OCI-LY1 (cell line): Measurements from ENCODE around the gene GALR1.

Experiments
- H2AFZ ChIP-seq: fragments of 200-600 bp; sonication (generic), shearing (Covaris generic); 2 replicates; pipeline ENCODE4 v1.6.0; 2014; ENCODE audit warnings: antibody characterized with exemption, mild to moderate bottlenecking, low read length
- H3F3A ChIP-seq: fragments of 200-600 bp; sonication (generic), shearing (Covaris generic); 2 replicates; pipeline ENCODE4 v1.6.0; 2014; ENCODE audit warnings: mild to moderate bottlenecking, antibody characterized with exemption, low read length, moderate library complexity; ENCODE audit not compliant: insufficient read depth
- H3K27ac ChIP-seq: fragments of 200-600 bp; sonication (generic); 2 replicates; pipeline ENCODE4 v1.5.1; 2014; ENCODE audit warnings: low read length, mixed run types, mild to moderate bottlenecking, low read depth; ENCODE audit not compliant: poor library complexity, severe bottlenecking
- H3K27me3 ChIP-seq: fragments of 200-600 bp; sonication (generic); 2 replicates; pipeline ENCODE4 v1.6.0; 2014; ENCODE audit warnings: antibody characterized with exemption, mild to moderate bottlenecking, low read length, moderate library complexity; ENCODE audit not compliant: insufficient read depth
- H3K36me3 ChIP-seq: fragments of 200-600 bp; sonication (generic); 2 replicates; pipeline ENCODE4 v1.6.1; 2014; ENCODE audit warnings: mild to moderate bottlenecking, antibody characterized with exemption, low read length, moderate library complexity, mixed read lengths; ENCODE audit not compliant: insufficient read depth
- H3K4me1 ChIP-seq: fragments of 200-600 bp; sonication (generic); 2 replicates; pipeline ENCODE4 v1.5.1; 2014; ENCODE audit warnings: mild to moderate bottlenecking, low read length, moderate library complexity; ENCODE audit not compliant: insufficient read depth, severe bottlenecking
- H3K4me2 ChIP-seq: fragments of 200-600 bp; sonication (generic), shearing (Covaris generic); 2 replicates; pipeline ENCODE4 v1.6.1; 2014; ENCODE audit warnings: low read length
- H3K4me3 ChIP-seq: fragments of 200-600 bp; sonication (generic); 2 replicates; pipeline ENCODE4 v1.5.1; 2014; ENCODE audit warnings: low read length, low read depth, mild to moderate bottlenecking, mixed read lengths; ENCODE audit not compliant: poor library complexity, severe bottlenecking
- H3K79me2 ChIP-seq: fragments of 200-600 bp; shearing (Covaris generic); 2 replicates; pipeline ENCODE4 v1.6.1; 2016; ENCODE audit warnings: mixed run types, low read length, mixed read lengths; ENCODE audit not compliant: insufficient read depth
- H3K9ac ChIP-seq: fragments of 200-600 bp; sonication (generic), shearing (Covaris generic); 2 replicates; pipeline ENCODE4 v1.6.1; 2014; ENCODE audit warnings: mild to moderate bottlenecking, low read length, mixed read lengths
- H3K9me2 ChIP-seq: fragments of 200-600 bp; sonication (generic), shearing (Covaris generic); 2 replicates; pipeline ENCODE4 v1.6.1; 2014; ENCODE audit warnings: low read depth, mild to moderate bottlenecking, low read length, mixed read lengths
- H3K9me3 ChIP-seq: fragments of 200-600 bp; shearing (Covaris generic); 2 replicates; pipeline ENCODE4 v1.6.1; 2014; ENCODE audit warnings: low read length, mixed read lengths
- H4K20me1 ChIP-seq: fragments of 200-600 bp; sonication (generic), shearing (Covaris generic); 2 replicates; pipeline ENCODE4 v1.6.0; 2016; ENCODE audit warnings: mild to moderate bottlenecking, low read length; ENCODE audit not compliant: insufficient read depth
- EZH2 ChIP-seq: fragments of 200-600 bp; sonication (generic), shearing (Covaris generic); IDR thresholded peaks from 2 replicates; pipeline ENCODE4 v1.8.0; 2017; ENCODE audit warnings: borderline replicate concordance, mixed run types, mild to moderate bottlenecking, antibody characterized with exemption, low read length, moderate library complexity, mixed read lengths
- TF ChIP-seq, protein P1 (sequence below): fragments of 200-600 bp; sonication (generic), shearing (Covaris generic); IDR thresholded peaks from 2 replicates; pipeline ENCODE4 v1.5.1; 2017; ENCODE audit warnings: mild to moderate bottlenecking, antibody characterized with exemption, low read length, moderate library complexity, mixed read lengths

The GALR1 gene

DNA sequence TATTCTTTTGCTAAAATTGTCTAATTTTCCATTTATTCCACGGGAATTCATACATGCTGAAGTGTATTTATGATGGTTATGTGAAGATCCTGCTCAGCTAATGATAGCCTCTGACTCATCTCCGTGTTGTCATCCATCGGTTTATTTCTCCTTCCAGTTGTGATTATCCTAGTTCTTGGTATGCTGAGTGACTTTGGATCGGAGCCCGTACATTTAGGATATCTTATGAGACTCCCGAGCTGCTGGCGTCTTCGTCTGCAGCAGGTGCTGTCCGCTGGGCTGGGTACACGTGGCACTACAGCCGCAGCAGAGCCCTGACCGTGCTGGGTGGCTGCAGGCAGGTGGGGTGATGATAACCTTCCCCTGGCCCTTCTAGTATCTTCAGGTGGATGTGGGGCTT lies 40.1 kb upstream of the GALR1 start:
- Histone ChIP-seq H3K4me3 (no peak overlapping the region), H3K27ac (no peak overlapping the region), H3K9me3 (no peaks in the 10 kb centered on the region), H3K9ac (no peak overlapping the region), H4K20me1 (no peaks in the 10 kb centered on the region), H3K4me1 (peaks cover 37% of the 10 kb centered on the region), H3K9me2 (no peaks in the 10 kb centered on the region), H3K79me2 (no peaks in the 10 kb centered on the region), H3K36me3 (no peaks in the 10 kb centered on the region), H3K4me2 (no peak overlapping the region; the same call in 1 of the 2 replicates), H3K27me3 (no peaks in the 10 kb centered on the region), H2AFZ (no peak overlapping the region), H3F3A (no peaks in the 10 kb centered on the region)
- TF ChIP-seq EZH2: no peak
- TF ChIP-seq, protein P1, sequence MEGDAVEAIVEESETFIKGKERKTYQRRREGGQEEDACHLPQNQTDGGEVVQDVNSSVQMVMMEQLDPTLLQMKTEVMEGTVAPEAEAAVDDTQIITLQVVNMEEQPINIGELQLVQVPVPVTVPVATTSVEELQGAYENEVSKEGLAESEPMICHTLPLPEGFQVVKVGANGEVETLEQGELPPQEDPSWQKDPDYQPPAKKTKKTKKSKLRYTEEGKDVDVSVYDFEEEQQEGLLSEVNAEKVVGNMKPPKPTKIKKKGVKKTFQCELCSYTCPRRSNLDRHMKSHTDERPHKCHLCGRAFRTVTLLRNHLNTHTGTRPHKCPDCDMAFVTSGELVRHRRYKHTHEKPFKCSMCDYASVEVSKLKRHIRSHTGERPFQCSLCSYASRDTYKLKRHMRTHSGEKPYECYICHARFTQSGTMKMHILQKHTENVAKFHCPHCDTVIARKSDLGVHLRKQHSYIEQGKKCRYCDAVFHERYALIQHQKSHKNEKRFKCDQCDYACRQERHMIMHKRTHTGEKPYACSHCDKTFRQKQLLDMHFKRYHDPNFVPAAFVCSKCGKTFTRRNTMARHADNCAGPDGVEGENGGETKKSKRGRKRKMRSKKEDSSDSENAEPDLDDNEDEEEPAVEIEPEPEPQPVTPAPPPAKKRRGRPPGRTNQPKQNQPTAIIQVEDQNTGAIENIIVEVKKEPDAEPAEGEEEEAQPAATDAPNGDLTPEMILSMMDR: no peak

DNA sequence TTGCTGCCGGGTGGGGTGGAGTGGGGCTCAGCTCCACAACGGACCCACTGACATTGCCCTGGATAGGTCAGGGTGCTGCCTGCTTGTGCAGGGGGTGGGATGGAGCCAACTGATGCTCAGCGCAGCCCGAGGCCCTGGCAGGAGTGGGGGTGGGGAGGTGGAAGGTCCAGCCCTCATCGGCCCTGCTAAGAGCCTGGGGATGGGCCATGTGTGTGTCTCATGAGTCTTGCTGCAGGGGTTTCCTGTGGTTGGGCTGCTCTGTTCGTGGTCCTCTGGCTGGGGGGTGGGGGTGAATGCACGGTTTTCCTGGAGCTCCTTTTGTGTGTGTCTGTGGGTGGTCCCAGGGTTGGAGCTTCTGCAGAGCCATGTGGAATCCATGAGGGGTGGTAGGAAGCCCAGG lies 39.4 kb upstream of the GALR1 start:
- no peak overlapping the region for H3K4me3 ChIP-seq
- 0 out of 2 replicates have a peak, but pooled peaks cover 2% of the 10 kb centered on the region for H3K9me3 ChIP-seq
- H2AFZ ChIP-seq: no peak overlapping the region
- H4K20me1 ChIP-seq: no peaks in the 10 kb centered on the region
- H3K79me2 ChIP-seq: no peaks in the 10 kb centered on the region
- TF ChIP-seq, protein P1: no peak
- no peak for TF ChIP-seq EZH2
- H3K4me2 ChIP-seq: no peak overlapping the region
- peak overlapping the region; percentile 9 for H3K27ac ChIP-seq
- no peaks in the 10 kb centered on the region for H3K9me2 ChIP-seq
- no peaks in the 10 kb centered on the region for H3F3A ChIP-seq
- H3K4me1 ChIP-seq: peaks cover 37% of the 10 kb centered on the region
- H3K9ac ChIP-seq: no peak overlapping the region
- H3K36me3 ChIP-seq: no peaks in the 10 kb centered on the region
- H3K27me3 ChIP-seq: no peaks in the 10 kb centered on the region

DNA sequence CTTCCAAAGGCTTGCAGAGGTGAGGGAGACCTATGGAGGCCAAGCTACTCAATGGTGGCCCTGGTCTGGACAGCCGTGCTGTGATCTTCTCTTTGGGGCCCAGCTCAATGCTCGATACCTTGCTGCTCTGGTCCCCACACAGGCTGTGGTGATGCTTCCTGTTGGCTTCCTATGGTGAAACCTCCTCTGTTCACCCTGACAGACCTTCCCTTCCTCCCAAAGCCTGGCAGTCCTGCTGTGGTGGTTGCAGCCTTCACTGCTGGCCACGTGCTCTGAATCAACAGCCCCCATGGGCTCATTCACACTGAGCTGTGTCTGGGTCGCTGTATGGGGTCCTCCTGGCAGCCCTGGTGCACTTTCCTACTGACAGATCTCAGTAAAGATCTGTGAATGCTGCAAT lies 31.0 kb upstream of the GALR1 start:
- no peak overlapping the region for H2AFZ ChIP-seq
- no peaks in the 10 kb centered on the region; the same call in 1 of the 2 replicates for H3K27me3 ChIP-seq
- no peak overlapping the region for H3K9ac ChIP-seq
- H3F3A ChIP-seq: no peaks in the 10 kb centered on the region
- TF ChIP-seq EZH2: no peak
- TF ChIP-seq, protein P1: no peak
- H3K4me3 ChIP-seq: no peak overlapping the region
- no peaks in the 10 kb centered on the region for H4K20me1 ChIP-seq
- H3K36me3 ChIP-seq: no peaks in the 10 kb centered on the region; the same call in 1 of the 2 replicates
- no peak overlapping the region for H3K27ac ChIP-seq
- H3K9me3 ChIP-seq: 0 out of 2 replicates have a peak, but pooled peaks cover 2% of the 10 kb centered on the region
- H3K9me2 ChIP-seq: no peaks in the 10 kb centered on the region
- H3K4me1 ChIP-seq: no peaks in the 10 kb centered on the region
- H3K4me2 ChIP-seq: no peak overlapping the region
- no peaks in the 10 kb centered on the region for H3K79me2 ChIP-seq
